RWPE2 (cell line): ENCODE data around the gene BARHL1.

Source experiments
- ATAC-seq: fragments of 200-7000 bp; cut with Tn5 transposase; 3 replicates; pipeline ENCODE4 v1.9.1; 2021; ENCODE audit warnings: low read depth
- DNase-seq: peaks from one replicate; pipeline ENCODE4 v3.0.0-alpha.2; 2020; ENCODE audit warnings: low spot score
- H3K27ac ChIP-seq: fragments of 450-650 bp; 2 replicates; pipeline ENCODE4 v1.5.1; 2017; ENCODE audit warnings: mild to moderate bottlenecking; ENCODE audit not compliant: poor library complexity, severe bottlenecking
- H3K27me3 ChIP-seq: fragments of 250-450 bp; sonication (Bioruptor Pico); 2 replicates; pipeline ENCODE4 v1.5.1; 2021; ENCODE audit warnings: mild to moderate bottlenecking, moderate library complexity; ENCODE audit not compliant: insufficient read depth, poor library complexity, severe bottlenecking
- H3K36me3 ChIP-seq: fragments of 250-450 bp; sonication (Bioruptor Pico); 2 replicates; pipeline ENCODE4 v1.5.1; 2020; ENCODE audit warnings: low read depth, mild to moderate bottlenecking, moderate library complexity
- H3K4me1 ChIP-seq: fragments of 250-450 bp; sonication (Bioruptor Pico); 2 replicates; pipeline ENCODE4 v1.5.1; 2021; ENCODE audit warnings: mild to moderate bottlenecking, moderate library complexity; ENCODE audit not compliant: insufficient read depth, poor library complexity, severe bottlenecking
- H3K4me3 ChIP-seq: fragments of 250-450 bp; sonication (Bioruptor Pico); 2 replicates; pipeline ENCODE4 v1.5.1; 2021; ENCODE audit warnings: mild to moderate bottlenecking, moderate library complexity; ENCODE audit not compliant: severe bottlenecking
- H3K9me3 ChIP-seq: fragments of 250-450 bp; sonication (Bioruptor Pico); 2 replicates; pipeline ENCODE4 v1.5.1; 2021; ENCODE audit warnings: mild to moderate bottlenecking, moderate library complexity; ENCODE audit not compliant: severe bottlenecking
- TF ChIP-seq, protein P1 (sequence below): fragments of 450-650 bp; IDR thresholded peaks from one replicate; pipeline ENCODE4 v1.5.1; 2017; ENCODE audit warnings: mild to moderate bottlenecking, moderate library complexity; ENCODE audit not compliant: poor library complexity, severe bottlenecking

The BARHL1 gene

DNA sequence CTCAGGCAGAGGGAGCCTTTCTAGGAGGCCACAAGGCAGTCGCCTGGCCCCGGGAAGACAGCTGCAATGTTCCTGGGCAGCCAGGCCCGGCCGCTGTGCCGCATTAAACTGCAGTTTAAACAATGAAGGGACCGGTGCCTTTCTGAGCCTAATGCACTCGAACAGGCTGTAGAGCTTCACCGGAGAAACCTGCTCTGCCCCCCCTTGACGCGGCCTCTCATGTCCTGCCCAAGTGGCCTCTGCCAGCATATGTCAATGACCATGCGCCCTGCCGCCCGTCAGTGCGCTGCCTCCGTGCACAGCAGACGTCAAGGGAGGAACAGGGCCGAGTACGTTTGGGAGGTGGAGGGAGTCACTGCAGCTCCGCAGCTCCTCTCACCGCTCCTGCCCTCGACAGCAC is 38.4 kb upstream of the BARHL1 start:
- no peaks in the 10 kb centered on the region for H3K27me3 ChIP-seq
- ATAC-seq (no peak), DNase-seq (no peak)
- no peaks in the 10 kb centered on the region for H3K4me1 ChIP-seq
- TF ChIP-seq, protein P1, sequence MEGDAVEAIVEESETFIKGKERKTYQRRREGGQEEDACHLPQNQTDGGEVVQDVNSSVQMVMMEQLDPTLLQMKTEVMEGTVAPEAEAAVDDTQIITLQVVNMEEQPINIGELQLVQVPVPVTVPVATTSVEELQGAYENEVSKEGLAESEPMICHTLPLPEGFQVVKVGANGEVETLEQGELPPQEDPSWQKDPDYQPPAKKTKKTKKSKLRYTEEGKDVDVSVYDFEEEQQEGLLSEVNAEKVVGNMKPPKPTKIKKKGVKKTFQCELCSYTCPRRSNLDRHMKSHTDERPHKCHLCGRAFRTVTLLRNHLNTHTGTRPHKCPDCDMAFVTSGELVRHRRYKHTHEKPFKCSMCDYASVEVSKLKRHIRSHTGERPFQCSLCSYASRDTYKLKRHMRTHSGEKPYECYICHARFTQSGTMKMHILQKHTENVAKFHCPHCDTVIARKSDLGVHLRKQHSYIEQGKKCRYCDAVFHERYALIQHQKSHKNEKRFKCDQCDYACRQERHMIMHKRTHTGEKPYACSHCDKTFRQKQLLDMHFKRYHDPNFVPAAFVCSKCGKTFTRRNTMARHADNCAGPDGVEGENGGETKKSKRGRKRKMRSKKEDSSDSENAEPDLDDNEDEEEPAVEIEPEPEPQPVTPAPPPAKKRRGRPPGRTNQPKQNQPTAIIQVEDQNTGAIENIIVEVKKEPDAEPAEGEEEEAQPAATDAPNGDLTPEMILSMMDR, result no peak
- no peaks in the 10 kb centered on the region for H3K9me3 ChIP-seq
- H3K36me3 ChIP-seq, result no peaks in the 10 kb centered on the region
- H3K4me3 ChIP-seq, result no peak overlapping the region
- no peak overlapping the region for H3K27ac ChIP-seq

DNA sequence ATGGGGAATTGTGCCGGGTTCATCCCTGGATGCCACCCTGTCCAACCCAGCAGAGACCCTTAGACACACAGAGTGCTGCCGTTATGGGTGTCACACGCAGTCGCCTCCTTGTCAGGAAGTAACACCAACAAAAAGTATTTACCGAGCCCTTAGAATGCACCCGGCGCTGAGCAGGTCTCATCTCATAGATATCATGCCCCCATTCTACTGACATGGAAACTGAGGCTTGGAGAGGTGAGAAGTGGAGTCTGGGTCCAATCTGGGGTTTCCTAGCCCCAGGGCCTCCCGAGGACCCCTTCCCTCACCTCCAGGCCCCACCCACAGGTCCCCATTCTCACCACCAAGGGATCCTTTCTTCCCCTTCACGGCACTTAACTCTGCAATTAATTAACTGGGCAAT is 36.8 kb upstream of the BARHL1 start:
- Histone ChIP-seq H3K36me3 (no peaks in the 10 kb centered on the region), H3K27ac (no peak overlapping the region), H3K9me3 (no peaks in the 10 kb centered on the region), H3K4me1 (no peaks in the 10 kb centered on the region), H3K27me3 (no peaks in the 10 kb centered on the region), H3K4me3 (no peak overlapping the region)
- TF ChIP-seq, protein P1, result no peak
- DNase-seq (no peak), ATAC-seq (no peak)

DNA sequence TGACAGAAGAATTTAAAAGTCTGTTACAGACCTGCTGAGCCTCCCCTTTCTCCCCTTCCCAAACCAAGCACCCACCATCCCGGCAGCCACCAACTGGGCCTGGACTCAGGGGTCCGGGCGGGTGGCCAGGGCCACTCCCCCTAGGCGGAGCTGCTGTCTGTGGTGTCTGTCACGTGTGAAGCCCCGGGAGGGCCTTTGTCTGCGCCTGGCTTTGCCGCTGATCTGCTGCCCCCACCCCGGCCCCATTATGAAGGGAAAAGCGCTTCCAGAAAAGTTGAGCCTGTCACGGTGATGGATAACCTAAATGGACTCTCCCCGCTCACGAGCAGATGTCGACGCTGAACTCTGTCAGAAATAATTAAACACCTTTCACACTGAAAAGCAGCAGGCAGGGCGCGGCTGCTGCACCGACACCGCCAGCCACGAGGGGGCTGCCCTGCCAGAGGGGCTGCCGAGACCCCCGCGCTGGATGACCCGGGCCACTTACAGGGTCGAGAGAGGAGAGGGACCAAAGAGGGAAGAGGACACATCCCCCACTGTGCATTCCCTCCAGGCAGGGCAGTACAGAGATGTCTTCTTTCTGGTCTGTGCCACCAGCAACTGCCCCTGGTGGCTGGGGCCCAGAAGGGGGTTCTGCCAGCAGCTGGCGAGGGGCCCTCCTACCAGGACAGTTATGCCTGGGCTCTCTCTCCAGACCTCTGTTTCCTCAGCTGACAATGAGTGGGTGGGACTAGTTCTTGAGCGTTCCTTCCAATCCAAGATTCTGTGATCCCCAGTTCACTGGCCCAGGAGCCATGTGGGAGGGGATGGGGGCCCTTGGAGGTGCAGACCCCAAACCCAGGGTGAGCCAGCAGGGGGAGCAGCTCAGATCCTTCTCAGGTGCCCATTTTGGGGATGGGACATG is 36.0 kb upstream of the BARHL1 start:
- DNase-seq, result no peak
- Histone ChIP-seq H3K36me3 (no peaks in the 10 kb centered on the region), H3K27me3 (no peaks in the 10 kb centered on the region), H3K9me3 (no peaks in the 10 kb centered on the region), H3K4me3 (no peak overlapping the region), H3K27ac (no peak overlapping the region), H3K4me1 (no peaks in the 10 kb centered on the region)
- TF ChIP-seq, protein P1, result peak; percentile 21
- no peak; the same call in 2 of the 3 replicates for ATAC-seq

DNA sequence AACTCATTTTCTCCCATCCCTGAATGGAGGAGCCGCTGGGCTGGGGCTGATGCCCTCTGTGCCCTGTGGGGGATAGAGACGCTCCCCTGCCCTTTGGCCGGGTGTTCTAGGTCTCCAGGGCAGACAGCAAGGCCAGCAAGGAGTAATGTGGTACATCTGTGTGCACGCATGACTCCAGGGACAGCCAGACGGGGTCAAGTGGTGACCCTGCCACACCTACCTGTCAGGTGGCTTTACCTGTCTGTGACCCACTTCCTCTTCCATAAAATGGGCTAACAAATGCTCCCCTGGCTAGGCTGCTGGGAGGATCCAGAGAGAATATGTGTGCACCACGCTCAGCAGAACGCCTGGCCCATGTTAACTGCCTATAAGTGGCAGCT is 35.4 kb upstream of the BARHL1 start:
- no peaks in the 10 kb centered on the region for H3K4me1 ChIP-seq
- no peaks in the 10 kb centered on the region for H3K9me3 ChIP-seq
- no peak overlapping the region for H3K4me3 ChIP-seq
- no peak for DNase-seq
- H3K36me3 ChIP-seq, result no peaks in the 10 kb centered on the region
- no peak for ATAC-seq
- TF ChIP-seq, protein P1, result no peak
- H3K27ac ChIP-seq, result no peak overlapping the region
- no peaks in the 10 kb centered on the region for H3K27me3 ChIP-seq

DNA sequence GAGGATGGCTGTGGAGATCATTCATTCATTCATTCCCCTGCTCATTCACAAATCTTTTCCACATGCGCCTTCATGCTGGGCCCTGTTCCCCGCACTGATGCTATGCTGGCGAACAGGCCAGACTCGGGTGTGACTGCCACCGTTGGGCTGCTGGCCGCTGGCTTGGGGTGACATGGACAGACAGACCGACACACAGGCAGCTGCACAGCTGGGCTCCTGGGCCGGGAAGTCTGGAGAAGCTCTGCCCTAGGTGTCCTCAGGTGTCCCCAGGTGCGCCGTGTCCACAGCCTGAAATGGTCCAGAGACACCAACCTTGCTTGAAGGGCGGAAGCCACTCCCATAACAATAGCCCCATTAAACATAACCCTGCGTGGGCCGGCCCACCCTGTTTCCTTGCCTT is 35.0 kb upstream of the BARHL1 start:
- TF ChIP-seq, protein P1, result no peak
- Histone ChIP-seq H3K4me1 (no peaks in the 10 kb centered on the region), H3K4me3 (no peak overlapping the region), H3K27me3 (no peaks in the 10 kb centered on the region), H3K27ac (no peak overlapping the region), H3K9me3 (no peaks in the 10 kb centered on the region), H3K36me3 (no peaks in the 10 kb centered on the region)
- ATAC-seq (no peak), DNase-seq (no peak)
